HG02981 (cell line): Measurements from ENCODE around the gene SPOCK2.

ENCODE experiments used
- ATAC-seq: cut with Tn5 transposase; IDR thresholded peaks from one replicate; pipeline ENCODE4 v1.9.1; 2021; ENCODE audit warnings: mild to moderate bottlenecking, moderate library complexity; ENCODE audit not compliant: unreplicated experiment

Gene SPOCK2

GRCh38 chr10:72013202-72013945 lies 75.0 kb downstream of the SPOCK2 start:
- ATAC-seq: no peak

- no peak for ATAC-seq
Measured at GRCh38 chr10:72012796-72013195, 75.6 kb downstream of the SPOCK2 start.

DNA sequence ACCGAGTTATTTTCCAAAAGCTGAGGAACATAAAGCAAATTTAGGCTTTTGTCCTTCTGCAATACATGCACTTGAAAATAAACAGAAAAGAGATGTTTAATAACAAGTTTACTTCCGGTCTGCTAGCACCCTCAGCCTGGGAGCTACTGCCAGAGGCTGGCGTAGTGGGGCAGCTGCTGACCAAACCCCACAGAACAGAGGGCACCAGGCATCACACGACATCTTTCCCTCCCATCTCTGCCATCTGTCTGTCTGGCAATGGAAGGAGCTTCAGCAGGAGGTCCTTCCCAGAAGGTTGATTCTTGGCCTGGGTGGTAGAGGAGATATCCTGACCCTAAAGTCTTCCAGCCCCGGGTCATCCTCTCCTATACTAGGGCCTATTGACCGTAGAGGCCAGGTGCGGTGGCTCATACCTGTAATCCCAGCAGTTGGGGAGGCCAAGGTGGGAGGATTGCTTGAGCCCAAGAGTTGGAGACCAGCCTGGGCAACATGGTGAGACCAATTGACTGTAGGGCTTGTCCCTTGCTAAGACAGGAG lies 76.3 kb downstream of the SPOCK2 start:
- ATAC-seq: no peak

DNA sequence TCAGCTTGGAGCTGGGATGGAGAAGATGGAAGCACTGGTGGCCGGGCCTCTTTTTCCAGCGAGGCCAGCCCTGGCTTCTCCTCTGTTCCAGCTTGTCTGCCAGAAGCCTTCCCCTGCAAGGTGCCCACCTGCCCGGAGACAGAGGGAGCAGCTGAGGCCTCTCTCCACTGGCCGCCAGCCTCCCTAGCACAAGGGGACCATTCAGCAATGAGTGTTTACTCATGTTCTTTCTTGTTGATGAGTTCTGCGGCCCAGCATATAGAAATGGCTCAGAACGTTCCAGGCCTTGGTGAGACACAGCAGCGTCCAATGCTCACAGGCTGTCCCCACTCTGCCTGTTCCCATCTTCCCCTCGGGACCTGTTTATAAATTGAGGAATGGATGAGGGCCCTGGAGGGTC lies 76.9 kb downstream of the SPOCK2 start:
- ATAC-seq: no peak

- no peak for ATAC-seq
Measured at GRCh38 chr10:72011016-72011415, 77.3 kb downstream of the SPOCK2 start.

DNA sequence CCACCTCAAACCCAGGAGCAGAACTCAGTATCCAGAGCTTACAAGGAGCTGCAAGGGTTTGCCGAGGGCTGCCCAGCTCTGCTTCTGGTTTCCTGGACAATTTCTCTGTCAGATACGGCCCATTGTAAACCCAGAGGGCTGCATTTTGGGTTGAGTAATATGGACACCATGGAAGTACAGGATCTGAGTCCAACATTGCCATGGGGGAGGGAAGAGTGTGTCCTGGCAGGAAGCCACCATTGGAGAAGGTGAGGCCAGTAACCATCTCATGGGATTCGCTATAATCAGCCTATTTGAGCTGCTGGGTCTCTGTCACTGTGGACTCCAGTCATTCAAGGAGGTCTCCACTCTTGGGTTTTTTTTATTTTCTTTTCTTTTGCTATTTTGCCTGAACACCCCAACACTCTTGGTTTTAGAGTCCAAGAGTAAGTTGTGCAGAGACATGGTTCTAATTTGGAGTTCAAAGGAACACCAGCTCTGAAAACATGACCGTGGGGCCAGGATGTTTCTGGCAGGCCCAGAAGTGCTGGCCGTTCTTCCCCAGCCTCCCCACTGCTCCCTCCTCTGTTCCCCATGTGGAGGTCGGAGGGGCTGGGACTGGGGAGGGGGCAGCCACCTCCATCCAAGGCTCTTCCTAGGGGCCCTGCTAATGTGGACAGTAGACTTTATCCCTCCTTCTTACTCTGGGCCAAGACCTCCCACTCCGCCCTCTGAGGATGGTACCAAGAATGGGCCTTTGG lies 77.9 kb downstream of the SPOCK2 start:
- no peak for ATAC-seq

DNA sequence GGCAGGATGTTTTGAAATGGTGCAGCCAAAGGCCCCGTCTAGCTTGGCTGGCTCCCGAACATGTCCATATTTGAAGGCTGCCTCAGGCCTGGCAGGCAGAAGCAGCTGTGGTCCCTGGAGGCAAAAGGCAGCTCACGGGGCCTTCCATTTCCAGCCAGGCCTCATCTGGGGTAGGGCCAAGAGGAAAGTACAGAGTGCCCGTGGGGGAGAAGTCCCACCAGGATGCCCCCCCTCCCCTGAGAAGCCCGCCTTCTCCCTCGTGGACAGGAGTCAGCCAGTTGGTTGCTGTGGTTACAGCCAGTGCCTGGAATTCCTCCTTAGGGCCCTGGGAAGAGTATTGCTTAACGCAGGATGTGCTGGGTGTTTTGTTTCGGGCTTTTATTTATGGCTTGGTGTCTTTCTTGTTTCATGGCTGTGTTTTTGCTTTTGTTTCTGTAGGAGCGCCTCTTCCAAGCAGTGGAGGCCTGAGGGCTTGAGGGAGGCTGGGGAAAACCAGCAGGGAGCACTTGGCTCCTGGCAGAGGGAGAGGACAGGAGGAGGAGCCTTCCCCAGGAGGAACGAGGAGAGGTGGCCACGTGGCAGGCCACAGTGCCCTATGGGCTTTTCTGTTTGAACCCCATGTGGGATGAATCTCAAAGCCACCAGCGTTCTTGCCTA lies 78.8 kb downstream of the SPOCK2 start:
- no peak for ATAC-seq

GRCh38 chr10:72009051-72009424 lies 79.3 kb downstream of the SPOCK2 start:
- no peak for ATAC-seq
